GM06990 (cell line): ENCODE measurements around the gene VCPKMT.
A peak's percentile ranks its signal among the peaks of the same experiment; 100 is the strongest.
"Not testable (repeated sequence)": the region's sequence is repeated elsewhere in the genome, so short reads cannot be mapped to it uniquely, and the experiment has no call there.

Source experiments
- DNase-seq: peaks from one replicate; pipeline ENCODE4 v3.0.0-alpha.2; 2011; ENCODE audit not compliant: insufficient read length; ENCODE audit errors: extremely low read depth
- H3K27me3 ChIP-seq: replicated peaks from 2 replicates; pipeline ENCODE4 v1.6.0; 2011; ENCODE audit warnings: low read length; ENCODE audit not compliant: control insufficient read depth, insufficient read depth
- H3K36me3 ChIP-seq: 2 replicates; pipeline ENCODE4 v1.5.1; 2011; ENCODE audit warnings: low read length; ENCODE audit not compliant: control insufficient read depth, insufficient read depth
- H3K4me3 ChIP-seq: replicated peaks from 2 replicates; pipeline ENCODE4 v1.5.1; 2011; ENCODE audit warnings: low read depth, mild to moderate bottlenecking, control low read depth, low read length
- TF ChIP-seq, protein P1 (sequence below): IDR thresholded peaks from 2 replicates; pipeline ENCODE4 v1.5.1; 2011; ENCODE audit warnings: low read length, control low read depth, mild to moderate bottlenecking, inconsistent platforms; ENCODE audit not compliant: insufficient read depth, poor library complexity, severe bottlenecking

Gene VCPKMT

DNA sequence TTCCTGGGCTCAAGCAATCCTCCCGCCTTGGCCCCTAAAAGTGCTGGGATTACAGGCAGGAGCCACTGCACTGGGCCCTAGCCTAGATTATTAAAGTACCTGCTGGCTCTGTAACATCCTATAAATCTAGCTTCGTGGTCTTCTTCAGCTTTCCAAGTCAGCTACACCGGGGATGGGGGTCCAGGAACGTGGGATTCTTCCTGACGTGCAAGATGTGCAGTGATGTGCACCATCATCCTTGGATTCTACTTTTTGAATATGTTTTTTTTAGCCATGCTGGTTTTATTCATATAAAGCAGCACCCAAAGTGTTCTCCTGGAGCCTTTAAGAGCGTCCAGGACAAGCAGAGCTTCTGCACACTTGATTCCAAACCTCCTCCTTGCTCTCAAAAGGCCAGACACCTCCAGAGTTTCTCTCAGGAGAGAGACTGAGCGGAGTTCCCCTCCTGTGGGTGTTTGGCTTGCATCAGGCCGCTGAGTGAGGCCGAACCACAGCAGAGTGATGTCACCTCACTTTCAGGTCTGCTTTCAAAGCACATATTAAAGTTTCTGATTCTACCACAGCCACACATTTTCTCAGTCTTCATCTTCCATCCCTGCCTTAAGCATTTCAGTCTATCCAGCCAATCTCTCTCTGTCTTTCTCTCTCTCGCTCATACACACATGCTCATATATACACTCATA is 33.4 kb downstream of the VCPKMT start:
- H3K27me3 ChIP-seq = no peaks in the 10 kb centered on the region
- TF ChIP-seq, protein P1, sequence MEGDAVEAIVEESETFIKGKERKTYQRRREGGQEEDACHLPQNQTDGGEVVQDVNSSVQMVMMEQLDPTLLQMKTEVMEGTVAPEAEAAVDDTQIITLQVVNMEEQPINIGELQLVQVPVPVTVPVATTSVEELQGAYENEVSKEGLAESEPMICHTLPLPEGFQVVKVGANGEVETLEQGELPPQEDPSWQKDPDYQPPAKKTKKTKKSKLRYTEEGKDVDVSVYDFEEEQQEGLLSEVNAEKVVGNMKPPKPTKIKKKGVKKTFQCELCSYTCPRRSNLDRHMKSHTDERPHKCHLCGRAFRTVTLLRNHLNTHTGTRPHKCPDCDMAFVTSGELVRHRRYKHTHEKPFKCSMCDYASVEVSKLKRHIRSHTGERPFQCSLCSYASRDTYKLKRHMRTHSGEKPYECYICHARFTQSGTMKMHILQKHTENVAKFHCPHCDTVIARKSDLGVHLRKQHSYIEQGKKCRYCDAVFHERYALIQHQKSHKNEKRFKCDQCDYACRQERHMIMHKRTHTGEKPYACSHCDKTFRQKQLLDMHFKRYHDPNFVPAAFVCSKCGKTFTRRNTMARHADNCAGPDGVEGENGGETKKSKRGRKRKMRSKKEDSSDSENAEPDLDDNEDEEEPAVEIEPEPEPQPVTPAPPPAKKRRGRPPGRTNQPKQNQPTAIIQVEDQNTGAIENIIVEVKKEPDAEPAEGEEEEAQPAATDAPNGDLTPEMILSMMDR = no peak
- no peaks in the 10 kb centered on the region for H3K36me3 ChIP-seq
- DNase-seq = peak; percentile 70
- H3K4me3 ChIP-seq = no peak overlapping the region

DNA sequence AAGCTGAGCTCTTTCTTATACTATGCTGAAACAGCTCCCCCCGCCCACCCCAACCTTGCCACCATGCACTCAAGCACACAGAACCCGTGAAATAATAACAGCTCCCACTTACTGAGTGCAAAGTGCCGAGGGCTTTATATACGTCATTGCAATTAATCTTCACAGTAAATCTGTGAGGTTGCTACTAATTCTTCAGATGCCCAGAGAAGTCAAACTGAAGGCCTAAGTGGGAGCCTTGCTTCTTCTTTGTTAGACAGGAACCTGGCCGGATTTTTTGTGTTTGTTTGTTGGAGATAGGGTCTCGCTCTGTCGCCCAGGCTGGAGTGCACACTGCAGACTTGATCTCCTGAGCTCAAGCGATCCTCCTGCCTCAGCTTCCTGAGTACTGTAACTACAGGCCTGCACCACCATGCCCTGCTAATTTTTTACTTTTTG is 34.0 kb downstream of the VCPKMT start:
- DNase-seq = no peak
- Histone ChIP-seq H3K4me3 (no peak overlapping the region; the same call in 1 of the 2 replicates), H3K36me3 (no peaks in the 10 kb centered on the region), H3K27me3 (no peaks in the 10 kb centered on the region)
- TF ChIP-seq, protein P1 = no peak

DNA sequence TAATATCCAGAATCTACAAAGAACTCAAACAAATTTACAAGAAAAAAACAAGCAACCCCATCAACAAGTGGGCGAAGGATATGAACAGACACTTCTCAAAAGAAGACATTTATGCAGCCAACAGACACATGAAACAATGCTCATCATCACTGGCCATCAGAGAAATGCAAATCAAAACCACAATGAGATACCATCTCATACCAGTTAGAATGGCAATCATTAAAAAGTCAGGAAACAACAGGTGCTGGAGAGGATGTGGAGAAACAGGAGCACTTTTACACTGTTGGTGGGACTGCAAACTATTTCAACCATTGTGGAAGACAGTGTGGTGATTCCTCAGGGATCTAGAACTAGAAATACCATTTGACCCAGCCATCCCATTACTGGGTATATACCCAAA is 37.3 kb downstream of the VCPKMT start:
- not testable (repeated sequence) for H3K4me3 ChIP-seq, H3K27me3 ChIP-seq, DNase-seq, H3K36me3 ChIP-seq

DNA sequence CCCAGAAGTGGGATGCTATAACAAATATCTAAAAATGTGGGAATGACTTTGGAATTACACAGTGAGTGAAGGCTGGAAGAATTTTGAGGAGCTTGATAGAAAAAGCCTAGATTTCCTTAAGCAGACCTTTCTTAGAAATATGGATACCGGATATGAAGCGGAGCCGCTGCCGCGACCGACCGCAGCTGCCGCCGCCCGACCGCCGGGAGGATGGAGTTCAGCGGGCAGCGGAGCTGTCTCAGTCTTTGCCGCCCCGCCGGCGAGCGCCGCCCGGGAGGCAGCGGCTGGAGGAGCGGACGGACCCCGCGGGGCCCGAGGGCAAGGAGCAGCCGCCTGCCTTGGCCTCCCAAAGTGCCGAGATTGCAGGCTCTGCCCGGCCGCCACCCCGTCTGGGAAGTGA is 42.7 kb downstream of the VCPKMT start:
- not testable (repeated sequence) for DNase-seq, H3K27me3 ChIP-seq, H3K4me3 ChIP-seq, H3K36me3 ChIP-seq

DNA sequence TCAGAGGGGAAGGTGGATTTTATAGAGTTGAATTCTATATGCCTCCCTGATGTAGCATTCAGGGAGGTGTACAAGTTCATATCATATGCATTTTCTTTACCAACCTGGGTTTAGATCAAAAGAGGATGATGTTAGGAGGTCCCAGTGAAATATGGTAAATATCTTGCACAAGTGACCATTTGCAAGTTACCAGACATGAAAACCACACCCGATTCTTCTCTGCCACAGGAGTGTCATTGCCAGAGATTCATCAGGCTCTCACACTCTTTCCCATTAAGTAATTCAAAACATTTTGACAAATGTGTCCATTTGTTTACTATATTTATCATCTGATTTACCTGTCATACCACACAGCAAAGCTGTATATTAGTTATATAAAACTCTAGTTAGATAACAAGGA is 44.0 kb downstream of the VCPKMT start:
- no peak for DNase-seq
- no peaks in the 10 kb centered on the region for H3K27me3 ChIP-seq
- TF ChIP-seq, protein P1 = no peak
- H3K4me3 ChIP-seq = no peak overlapping the region
- H3K36me3 ChIP-seq = no peaks in the 10 kb centered on the region

DNA sequence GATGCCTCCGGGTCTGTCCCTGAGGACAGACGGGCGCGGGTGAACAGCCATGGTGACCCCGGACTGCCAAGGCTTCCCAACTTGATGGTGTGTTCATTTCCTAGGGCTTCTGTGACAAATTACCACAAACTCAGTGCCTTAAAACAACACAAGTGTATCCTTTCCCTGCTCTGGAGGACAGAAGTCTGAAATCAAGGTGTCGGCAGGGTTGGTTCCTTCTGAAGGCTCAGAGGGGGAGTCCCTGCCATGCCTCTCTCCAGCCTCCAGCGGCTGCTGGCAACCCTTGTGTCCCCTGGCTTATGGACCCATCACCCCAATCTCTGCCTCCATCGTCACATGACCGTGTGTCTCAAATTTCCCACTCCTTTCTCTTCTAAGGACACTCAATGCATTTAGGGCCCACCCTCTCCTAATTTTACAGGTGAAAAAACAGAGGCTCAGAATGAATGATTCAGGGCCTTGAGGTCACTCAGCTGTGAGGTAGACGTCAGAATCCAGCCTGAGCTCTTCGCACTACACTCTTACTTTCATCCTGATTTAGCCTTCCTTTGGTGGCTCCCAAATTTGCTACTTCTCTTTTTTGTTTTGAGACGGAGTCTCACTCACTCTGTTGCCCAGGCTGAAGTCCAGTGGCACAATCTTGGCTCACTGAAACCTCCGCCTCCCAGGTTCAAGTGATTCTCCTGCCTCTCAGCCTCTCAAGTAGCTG is 45.4 kb downstream of the VCPKMT start:
- H3K36me3 ChIP-seq = no peaks in the 10 kb centered on the region
- TF ChIP-seq, protein P1 = no peak
- DNase-seq = no peak
- no peak overlapping the region for H3K4me3 ChIP-seq
- no peaks in the 10 kb centered on the region for H3K27me3 ChIP-seq
